Upper lobe of left lung (tissue), 6 donors: ENCODE data around the gene HNRNPK. TPM values are rescaled to one million over a fixed set of nuclear protein-coding genes. Genes with fewer than 3 reads are reported as not detected.

ENCODE experiments used
- ATAC-seq, 2 donors: fragments of 200-7000 bp; cut with Tn5 transposase; one replicate each; pipeline ENCODE4 v1.9.1; 2022; ENCODE audit warnings: mild to moderate bottlenecking in 2 of 2, moderate library complexity in 2 of 2; ENCODE audit not compliant: low FRiP score in 2 of 2
- DNase-seq, 2 donors: peaks; one replicate each; pipeline ENCODE4 v3.0.0-alpha.2; 2019 to 2020
- H3K27ac ChIP-seq, 4 donors: fragments of 200-600 bp; sonication (generic); one replicate each; pipeline ENCODE4 v1.5.1; 2016 to 2019
- H3K27me3 ChIP-seq, 4 donors: fragments of 200-600 bp; sonication (generic); one replicate each; pipeline ENCODE4 v1.5.1; 2017 to 2019
- H3K36me3 ChIP-seq, 4 donors: fragments of 200-600 bp; sonication (generic); one replicate each; pipeline ENCODE4 v1.5.1; 2016 to 2019
- H3K4me1 ChIP-seq, 4 donors: fragments of 200-600 bp; sonication (generic); one replicate each; pipeline ENCODE4 v1.5.1; 2018 to 2019
- H3K4me3 ChIP-seq, 4 donors: fragments of 200-600 bp; sonication (generic); one replicate each; pipeline ENCODE4 v1.5.1; 2017 to 2019; ENCODE audit warnings: mild to moderate bottlenecking in 2 of 4, moderate library complexity in 1 of 4
- H3K9me3 ChIP-seq, 4 donors: fragments of 200-600 bp; sonication (generic); one replicate each; pipeline ENCODE4 v1.5.1; 2018 to 2019
- EP300 ChIP-seq, 4 donors: sonication (generic); formaldehyde crosslinking; IDR thresholded peaks; one replicate each; pipeline ENCODE4 v1.5.1; 2017; ENCODE audit warnings: antibody characterized with exemption in 4 of 4, control low read depth in 2 of 4
- POLR2A ChIP-seq, 4 donors: fragments of 450-650 bp; IDR thresholded peaks; one replicate each; pipeline ENCODE4 v1.5.1; 2016 to 2017; ENCODE audit warnings: antibody characterized with exemption in 4 of 4, mild to moderate bottlenecking in 2 of 4
- POLR2AphosphoS5 ChIP-seq, 2 donors: sonication (generic); formaldehyde crosslinking; IDR thresholded peaks; one replicate each; pipeline ENCODE4 v1.5.1; 2017; ENCODE audit warnings: antibody characterized with exemption in 2 of 2
- WGBS, 2 donors: methylation state at CpG; one replicate each; pipeline ENCODE4 v1.1.5; 2017 to 2018; 5-methylcytosine and 5-hydroxymethylcytosine counted together
- total RNA-seq, 6 donors: library from RNA; depleted of rRNA in 4 of 6; stranded (reverse); fragments of >200 nt in 4 of 6; gene quantifications; one replicate each; pipeline versions ENCODE4 v1.1.0 to v1.2.1, GENCODE V29; 2016 to 2021
- TF ChIP-seq, protein P1 (sequence below), 6 experiments: fragments of 450-650 bp in 4 of 6; fragments of 200-600 bp in 2 of 6; sonication (generic) in 2 of 6; IDR thresholded peaks; one replicate each; pipeline ENCODE4 v1.5.1; 2016 to 2019; ENCODE audit warnings: antibody characterized with exemption in 6 of 6
- donor health status: DM: no; HTN: no; CAD: no; lungs with moderate emphysema.
- donor health status: DM: no; HTN: yes; CAD: no; lungs with severe emphysema.

HNRNPK gene
- total RNA-seq, 6 donors from 2014 or later: 178 to 465 (median 359) TPM

DNA sequence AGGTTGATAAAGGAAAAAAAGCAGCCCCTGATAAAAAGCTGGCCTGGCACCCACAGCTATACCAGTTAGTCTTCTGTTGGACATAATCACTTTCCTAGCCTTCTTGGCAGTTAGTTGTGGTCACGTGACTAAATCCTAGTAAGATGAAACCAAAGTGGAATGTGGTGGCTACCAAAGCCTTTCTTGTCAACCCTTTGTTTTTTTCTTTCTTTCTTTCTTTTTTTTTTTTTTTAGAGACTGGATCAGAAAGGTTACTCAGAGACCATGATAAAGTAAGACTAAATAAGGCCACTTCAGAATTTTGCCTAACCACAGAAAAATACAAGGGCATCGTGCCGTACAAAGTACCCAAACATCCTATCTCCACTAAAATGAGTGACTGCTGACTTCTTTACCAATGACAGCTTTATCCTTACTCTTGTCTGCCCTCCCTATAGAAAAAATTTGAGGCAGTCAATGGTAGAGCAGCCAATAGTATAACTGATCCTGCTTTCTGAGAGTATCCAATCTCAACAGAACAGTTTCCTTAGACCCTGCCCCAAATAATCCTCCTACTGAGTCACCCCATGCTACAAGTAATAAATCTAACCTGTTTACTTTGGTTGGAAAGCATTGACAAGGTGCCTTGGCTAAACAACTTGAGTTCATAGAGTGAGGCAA, 44.6 kb downstream of the HNRNPK start:
- peaks cover 13 to 19% (median 15%) of the 10 kb centered on the region in 4 donors for H3K4me1 ChIP-seq
- WGBS, 2 donors: 74% methylated on average over 3 of the region's 3 CpGs
- no peaks in the 10 kb centered on the region for H3K9me3 ChIP-seq
- ATAC-seq (peak in 1 of 2 donors; percentile 27), DNase-seq (no peak)
- H3K27ac ChIP-seq: peak overlapping the region in 3 of 4 donors; percentile 42 to 72 (median 53)
- TF ChIP-seq, protein P1, sequence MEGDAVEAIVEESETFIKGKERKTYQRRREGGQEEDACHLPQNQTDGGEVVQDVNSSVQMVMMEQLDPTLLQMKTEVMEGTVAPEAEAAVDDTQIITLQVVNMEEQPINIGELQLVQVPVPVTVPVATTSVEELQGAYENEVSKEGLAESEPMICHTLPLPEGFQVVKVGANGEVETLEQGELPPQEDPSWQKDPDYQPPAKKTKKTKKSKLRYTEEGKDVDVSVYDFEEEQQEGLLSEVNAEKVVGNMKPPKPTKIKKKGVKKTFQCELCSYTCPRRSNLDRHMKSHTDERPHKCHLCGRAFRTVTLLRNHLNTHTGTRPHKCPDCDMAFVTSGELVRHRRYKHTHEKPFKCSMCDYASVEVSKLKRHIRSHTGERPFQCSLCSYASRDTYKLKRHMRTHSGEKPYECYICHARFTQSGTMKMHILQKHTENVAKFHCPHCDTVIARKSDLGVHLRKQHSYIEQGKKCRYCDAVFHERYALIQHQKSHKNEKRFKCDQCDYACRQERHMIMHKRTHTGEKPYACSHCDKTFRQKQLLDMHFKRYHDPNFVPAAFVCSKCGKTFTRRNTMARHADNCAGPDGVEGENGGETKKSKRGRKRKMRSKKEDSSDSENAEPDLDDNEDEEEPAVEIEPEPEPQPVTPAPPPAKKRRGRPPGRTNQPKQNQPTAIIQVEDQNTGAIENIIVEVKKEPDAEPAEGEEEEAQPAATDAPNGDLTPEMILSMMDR (IDR thresholded peaks at IDR 0.05): no peak
- no peak for TF ChIP-seq POLR2A (IDR thresholded peaks at IDR 0.05)
- no peak for TF ChIP-seq EP300 (IDR thresholded peaks at IDR 0.05)
- TF ChIP-seq POLR2AphosphoS5 (IDR thresholded peaks at IDR 0.05): no peak
- no peak overlapping the region for H3K4me3 ChIP-seq
- no peaks in the 10 kb centered on the region for H3K27me3 ChIP-seq
- peaks cover 0 to 18% (median 6%) of the 10 kb centered on the region in 4 donors for H3K36me3 ChIP-seq

DNA sequence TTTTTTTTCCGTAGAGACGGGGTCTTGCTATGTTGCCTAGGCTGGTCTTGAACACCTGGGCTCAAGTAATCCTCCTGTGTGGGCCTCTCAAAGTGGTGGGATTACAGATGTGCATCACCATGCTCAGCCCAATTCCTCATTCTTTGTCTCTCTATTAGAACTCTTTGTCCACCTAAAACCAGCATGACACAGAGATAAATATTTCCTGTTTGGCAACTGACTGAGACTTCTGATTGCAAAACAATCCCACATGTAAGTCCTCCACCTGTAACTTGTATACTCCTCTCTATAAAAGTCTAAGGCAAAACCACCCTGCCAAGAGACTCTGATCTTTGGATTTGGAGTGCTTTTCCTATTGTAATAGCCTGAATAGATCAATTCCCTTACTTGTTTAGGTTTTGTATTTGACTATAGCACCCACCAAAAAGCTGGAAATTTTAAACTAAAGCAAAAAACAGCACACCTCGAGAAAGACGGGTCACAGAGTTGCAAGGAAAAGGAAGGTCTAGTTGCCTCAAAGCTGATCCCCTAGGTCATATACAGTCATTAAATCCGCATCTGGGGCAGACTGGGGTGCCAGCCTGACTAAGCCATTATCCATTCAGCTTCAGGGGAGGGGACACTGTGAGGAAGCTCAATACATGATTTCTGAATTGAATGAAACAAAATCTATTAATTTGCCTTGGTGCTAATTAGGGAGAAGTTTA, 45.3 kb downstream of the HNRNPK start:
- peaks cover 13 to 19% (median 15%) of the 10 kb centered on the region in 4 donors for H3K4me1 ChIP-seq
- H3K27me3 ChIP-seq: no peaks in the 10 kb centered on the region
- peak overlapping the region in 3 of 4 donors; percentile 42 to 72 (median 53) for H3K27ac ChIP-seq
- H3K9me3 ChIP-seq: no peaks in the 10 kb centered on the region
- no peak overlapping the region for H3K4me3 ChIP-seq
- DNase-seq (no peak), ATAC-seq (peak; percentile 37 to 42)
- 73 to 79% methylated on average over 5 of the region's 5 CpGs for WGBS, 2 donors
- peaks cover 0 to 12% (median 6%) of the 10 kb centered on the region in 4 donors for H3K36me3 ChIP-seq
- no peak for TF ChIP-seq POLR2A (IDR thresholded peaks at IDR 0.05)
- TF ChIP-seq POLR2AphosphoS5 (IDR thresholded peaks at IDR 0.05): no peak
- TF ChIP-seq, protein P1 (IDR thresholded peaks at IDR 0.05): no peak
- TF ChIP-seq EP300 (IDR thresholded peaks at IDR 0.05): no peak

DNA sequence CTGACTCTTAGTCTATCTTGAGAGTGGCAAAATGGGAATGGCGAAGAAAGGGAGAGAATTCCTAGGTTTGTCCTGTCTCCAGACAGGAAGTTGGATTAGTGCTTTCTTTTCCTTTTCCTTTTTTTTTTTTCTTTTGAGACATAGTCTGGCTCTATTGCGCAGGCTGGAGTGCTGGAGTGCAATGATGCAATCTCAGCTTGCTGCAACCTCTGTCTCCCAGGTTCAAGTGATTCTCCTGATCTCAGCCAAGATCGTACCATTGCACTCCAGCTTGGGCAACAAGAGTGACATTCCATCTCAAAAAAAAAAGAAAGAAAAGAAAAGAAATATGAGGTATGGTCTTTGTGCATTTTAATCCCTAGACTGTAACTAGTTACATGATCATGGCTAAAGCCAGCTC, 46.2 kb downstream of the HNRNPK start:
- 32 to 53% methylated on average over 3 of the region's 3 CpGs for WGBS, 2 donors
- Histone ChIP-seq H3K4me1 (peaks cover 13 to 19% (median 15%) of the 10 kb centered on the region in 4 donors), H3K27ac (peak overlapping the region; percentile 9 to 76 (median 50)), H3K9me3 (no peaks in the 10 kb centered on the region), H3K4me3 (peak overlapping the region in 1 of 4 donors; percentile 4), H3K36me3 (peaks cover 0 to 2% (median under 1%) of the 10 kb centered on the region in 4 donors), H3K27me3 (no peaks in the 10 kb centered on the region)
- peak in 1 of 4 donors; percentile 55 for TF ChIP-seq EP300 (IDR thresholded peaks at IDR 0.05)
- TF ChIP-seq, protein P1 (IDR thresholded peaks at IDR 0.05): no peak
- TF ChIP-seq POLR2AphosphoS5 (IDR thresholded peaks at IDR 0.05): peak; percentile 30 to 57
- TF ChIP-seq POLR2A (IDR thresholded peaks at IDR 0.05): no peak
- peak in 1 of 2 donors; percentile 83 for DNase-seq
- ATAC-seq: peak; percentile 63 to 71

DNA sequence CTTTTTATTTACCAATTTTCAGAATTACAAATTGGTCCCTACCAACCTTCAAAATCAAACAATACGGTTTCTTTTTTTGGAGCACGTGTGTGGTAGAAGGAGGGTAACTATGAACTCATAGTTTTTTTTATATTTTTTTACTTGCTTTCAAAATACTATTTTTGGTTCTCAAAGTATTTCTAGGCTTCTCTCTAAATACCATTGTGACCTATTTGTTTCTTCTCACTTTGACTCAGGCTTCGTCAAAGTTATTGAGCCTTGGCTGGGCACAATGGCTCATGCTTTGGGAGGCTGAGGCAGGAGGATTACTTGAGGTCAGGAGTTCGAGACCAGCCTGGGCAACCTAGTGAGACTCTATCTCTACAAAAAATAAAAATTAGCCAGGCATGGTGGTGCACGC, 47.2 kb downstream of the HNRNPK start:
- DNase-seq (no peak), ATAC-seq (no peak)
- WGBS, 2 donors: 87 to 90% methylated on average over 5 of the region's 5 CpGs
- H3K9me3 ChIP-seq: no peaks in the 10 kb centered on the region
- H3K36me3 ChIP-seq: no peaks in the 10 kb centered on the region
- peaks cover 13 to 19% (median 15%) of the 10 kb centered on the region in 4 donors for H3K4me1 ChIP-seq
- TF ChIP-seq POLR2AphosphoS5 (IDR thresholded peaks at IDR 0.05) (no peak), EP300 (IDR thresholded peaks at IDR 0.05) (no peak), POLR2A (IDR thresholded peaks at IDR 0.05) (no peak)
- TF ChIP-seq, protein P1 (IDR thresholded peaks at IDR 0.05): no peak
- no peaks in the 10 kb centered on the region for H3K27me3 ChIP-seq
- H3K27ac ChIP-seq: peak overlapping the region in 1 of 4 donors; percentile 53
- H3K4me3 ChIP-seq: no peak overlapping the region
